Neural progenitor cell (in vitro differentiated cells): ENCODE measurements around the gene CDC42EP5.

Source experiments
- EZH2phosphoT487 ChIP-seq: fragments of 200-600 bp; sonication (generic); IDR thresholded peaks from 2 replicates; pipeline ENCODE4 v1.6.1; 2017; ENCODE audit warnings: antibody characterized with exemption
- TF ChIP-seq, protein P1 (sequence below): fragments of 200-600 bp; sonication (generic); IDR thresholded peaks from 2 replicates; pipeline ENCODE4 v1.5.1; 2017; ENCODE audit warnings: antibody characterized with exemption, mild to moderate bottlenecking

- no peak for TF ChIP-seq EZH2phosphoT487
- TF ChIP-seq, protein P1, sequence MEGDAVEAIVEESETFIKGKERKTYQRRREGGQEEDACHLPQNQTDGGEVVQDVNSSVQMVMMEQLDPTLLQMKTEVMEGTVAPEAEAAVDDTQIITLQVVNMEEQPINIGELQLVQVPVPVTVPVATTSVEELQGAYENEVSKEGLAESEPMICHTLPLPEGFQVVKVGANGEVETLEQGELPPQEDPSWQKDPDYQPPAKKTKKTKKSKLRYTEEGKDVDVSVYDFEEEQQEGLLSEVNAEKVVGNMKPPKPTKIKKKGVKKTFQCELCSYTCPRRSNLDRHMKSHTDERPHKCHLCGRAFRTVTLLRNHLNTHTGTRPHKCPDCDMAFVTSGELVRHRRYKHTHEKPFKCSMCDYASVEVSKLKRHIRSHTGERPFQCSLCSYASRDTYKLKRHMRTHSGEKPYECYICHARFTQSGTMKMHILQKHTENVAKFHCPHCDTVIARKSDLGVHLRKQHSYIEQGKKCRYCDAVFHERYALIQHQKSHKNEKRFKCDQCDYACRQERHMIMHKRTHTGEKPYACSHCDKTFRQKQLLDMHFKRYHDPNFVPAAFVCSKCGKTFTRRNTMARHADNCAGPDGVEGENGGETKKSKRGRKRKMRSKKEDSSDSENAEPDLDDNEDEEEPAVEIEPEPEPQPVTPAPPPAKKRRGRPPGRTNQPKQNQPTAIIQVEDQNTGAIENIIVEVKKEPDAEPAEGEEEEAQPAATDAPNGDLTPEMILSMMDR, result no peak
Observed at GRCh38 chr19:54426291-54426931, 46.7 kb downstream of the CDC42EP5 start.
